ENCODE results near the gene CRY1.
"Not testable (repeated sequence)": the region's sequence is repeated elsewhere in the genome, so short reads cannot be mapped to it uniquely, and the experiment has no call there.

CRY1 gene

GRCh38 chr12:107108995-107109508 lies 15.7 kb upstream of the CRY1 start:
- Histone ChIP-seq H3K36me3 (ENCODE audit: control insufficient read depth, insufficient read depth, low read length) (no peaks in the 10 kb centered on the region), H3K9me3 (ENCODE audit: control insufficient read depth, low read length) (no peaks in the 10 kb centered on the region), H3K4me3 (ENCODE audit: insufficient read depth, low read depth, low read length) (no peak overlapping the region), H3K27ac (ENCODE audit: insufficient read depth, low read depth, low read length, poor library complexity, severe bottlenecking) (no peak overlapping the region), H3K4me1 (ENCODE audit: control insufficient read depth, insufficient read depth, low read length) (no peaks in the 10 kb centered on the region), H3K27me3 (ENCODE audit: control insufficient read depth, insufficient read depth, low read length, poor library complexity, severe bottlenecking) (no peaks in the 10 kb centered on the region)
- 91% methylated on average over 8 of the region's 8 CpGs for WGBS, 2 experiments

GRCh38 chr12:107108366-107108765 lies 15.0 kb upstream of the CRY1 start:
- 94 to 96% methylated on average over 1 of the region's 1 CpG for WGBS, 2 experiments
- H3K36me3 ChIP-seq (ENCODE audit: control insufficient read depth, insufficient read depth, low read length); H3K4me3 ChIP-seq (ENCODE audit: insufficient read depth, low read depth, low read length); H3K27ac ChIP-seq (ENCODE audit: insufficient read depth, low read depth, low read length, poor library complexity, severe bottlenecking); H3K4me1 ChIP-seq (ENCODE audit: control insufficient read depth, insufficient read depth, low read length); H3K9me3 ChIP-seq (ENCODE audit: control insufficient read depth, low read length); H3K27me3 ChIP-seq (ENCODE audit: control insufficient read depth, insufficient read depth, low read length, poor library complexity, severe bottlenecking): not testable (repeated sequence)

DNA sequence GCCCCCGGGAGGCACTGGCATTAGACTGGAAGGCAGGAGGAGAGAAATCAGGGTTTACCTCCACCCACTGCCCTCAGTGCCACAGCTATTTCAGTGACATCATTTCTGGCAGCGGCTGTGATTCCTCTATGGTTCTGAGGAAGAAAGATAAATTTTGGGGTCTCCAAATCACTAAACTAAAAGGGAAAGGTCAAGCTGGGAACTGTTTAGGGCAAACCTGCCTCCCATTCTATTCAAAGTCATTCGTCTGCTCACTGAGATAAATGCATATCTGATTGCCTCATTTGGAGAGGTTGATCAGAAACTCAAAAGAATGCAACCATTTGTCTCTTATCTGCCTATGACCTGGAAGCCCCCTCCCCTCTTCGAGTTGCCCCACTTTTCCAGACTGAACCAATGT lies 14.0 kb upstream of the CRY1 start:
- H3K27me3 ChIP-seq (ENCODE audit: control insufficient read depth, insufficient read depth, low read length, poor library complexity, severe bottlenecking), result no peaks in the 10 kb centered on the region
- H3K36me3 ChIP-seq (ENCODE audit: control insufficient read depth, insufficient read depth, low read length), result no peaks in the 10 kb centered on the region
- H3K9me3 ChIP-seq (ENCODE audit: control insufficient read depth, low read length), result no peaks in the 10 kb centered on the region
- WGBS, 2 experiments, result 83 to 91% methylated on average over 4 of the region's 4 CpGs
- no peak overlapping the region for H3K4me3 ChIP-seq (ENCODE audit: insufficient read depth, low read depth, low read length)
- no peaks in the 10 kb centered on the region for H3K4me1 ChIP-seq (ENCODE audit: control insufficient read depth, insufficient read depth, low read length)
- no peak overlapping the region for H3K27ac ChIP-seq (ENCODE audit: insufficient read depth, low read depth, low read length, poor library complexity, severe bottlenecking)

GRCh38 chr12:107106241-107107025 lies 13.1 kb upstream of the CRY1 start:
- no peaks in the 10 kb centered on the region for H3K4me1 ChIP-seq (ENCODE audit: control insufficient read depth, insufficient read depth, low read length)
- H3K27ac ChIP-seq (ENCODE audit: insufficient read depth, low read depth, low read length, poor library complexity, severe bottlenecking), result no peak overlapping the region
- WGBS, 2 experiments, result 76 to 81% methylated on average over 5 of the region's 5 CpGs
- no peak overlapping the region for H3K4me3 ChIP-seq (ENCODE audit: insufficient read depth, low read depth, low read length)
- H3K27me3 ChIP-seq (ENCODE audit: control insufficient read depth, insufficient read depth, low read length, poor library complexity, severe bottlenecking), result no peaks in the 10 kb centered on the region
- H3K9me3 ChIP-seq (ENCODE audit: control insufficient read depth, low read length), result no peaks in the 10 kb centered on the region
- H3K36me3 ChIP-seq (ENCODE audit: control insufficient read depth, insufficient read depth, low read length), result no peaks in the 10 kb centered on the region

DNA sequence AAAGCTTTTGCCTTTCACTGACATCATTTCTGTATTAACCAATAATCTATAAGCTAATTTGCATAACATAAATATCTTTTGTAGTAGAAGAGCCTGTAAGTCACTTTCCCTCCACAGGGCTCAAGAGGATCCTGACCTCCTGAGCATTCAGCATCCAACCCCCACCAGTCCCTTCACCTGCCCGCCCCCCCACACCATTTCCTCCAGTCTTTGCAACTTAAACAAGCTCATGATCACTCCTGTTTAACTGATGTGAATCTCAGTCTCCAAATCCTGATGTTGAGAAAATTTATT lies 12.0 kb upstream of the CRY1 start:
- Histone ChIP-seq H3K4me3 (ENCODE audit: insufficient read depth, low read depth, low read length) (no peak overlapping the region), H3K27ac (ENCODE audit: insufficient read depth, low read depth, low read length, poor library complexity, severe bottlenecking) (no peak overlapping the region), H3K4me1 (ENCODE audit: control insufficient read depth, insufficient read depth, low read length) (no peaks in the 10 kb centered on the region), H3K27me3 (ENCODE audit: control insufficient read depth, insufficient read depth, low read length, poor library complexity, severe bottlenecking) (no peaks in the 10 kb centered on the region), H3K36me3 (ENCODE audit: control insufficient read depth, insufficient read depth, low read length) (no peaks in the 10 kb centered on the region), H3K9me3 (ENCODE audit: control insufficient read depth, low read length) (no peaks in the 10 kb centered on the region)
- WGBS, 2 experiments, result 58 to 76% methylated on average over 1 of the region's 1 CpG

GRCh38 chr12:107103516-107103915 lies 10.2 kb upstream of the CRY1 start:
- Histone ChIP-seq H3K9me3 (ENCODE audit: control insufficient read depth, low read length) (no peaks in the 10 kb centered on the region), H3K27ac (ENCODE audit: insufficient read depth, low read depth, low read length, poor library complexity, severe bottlenecking) (no peak overlapping the region), H3K4me1 (ENCODE audit: control insufficient read depth, insufficient read depth, low read length) (no peaks in the 10 kb centered on the region), H3K36me3 (ENCODE audit: control insufficient read depth, insufficient read depth, low read length) (no peaks in the 10 kb centered on the region), H3K4me3 (ENCODE audit: insufficient read depth, low read depth, low read length) (no peak overlapping the region), H3K27me3 (ENCODE audit: control insufficient read depth, insufficient read depth, low read length, poor library complexity, severe bottlenecking) (no peaks in the 10 kb centered on the region)

GRCh38 chr12:107103097-107103496 lies 9.7 kb upstream of the CRY1 start:
- no peaks in the 10 kb centered on the region for H3K36me3 ChIP-seq (ENCODE audit: control insufficient read depth, insufficient read depth, low read length)
- no peaks in the 10 kb centered on the region for H3K27me3 ChIP-seq (ENCODE audit: control insufficient read depth, insufficient read depth, low read length, poor library complexity, severe bottlenecking)
- H3K27ac ChIP-seq (ENCODE audit: insufficient read depth, low read depth, low read length, poor library complexity, severe bottlenecking), result no peak overlapping the region
- H3K9me3 ChIP-seq (ENCODE audit: control insufficient read depth, low read length), result no peaks in the 10 kb centered on the region
- H3K4me1 ChIP-seq (ENCODE audit: control insufficient read depth, insufficient read depth, low read length), result no peaks in the 10 kb centered on the region
- 94% methylated on average over 3 of the region's 3 CpGs for WGBS, 2 experiments
- no peak overlapping the region for H3K4me3 ChIP-seq (ENCODE audit: insufficient read depth, low read depth, low read length)

DNA sequence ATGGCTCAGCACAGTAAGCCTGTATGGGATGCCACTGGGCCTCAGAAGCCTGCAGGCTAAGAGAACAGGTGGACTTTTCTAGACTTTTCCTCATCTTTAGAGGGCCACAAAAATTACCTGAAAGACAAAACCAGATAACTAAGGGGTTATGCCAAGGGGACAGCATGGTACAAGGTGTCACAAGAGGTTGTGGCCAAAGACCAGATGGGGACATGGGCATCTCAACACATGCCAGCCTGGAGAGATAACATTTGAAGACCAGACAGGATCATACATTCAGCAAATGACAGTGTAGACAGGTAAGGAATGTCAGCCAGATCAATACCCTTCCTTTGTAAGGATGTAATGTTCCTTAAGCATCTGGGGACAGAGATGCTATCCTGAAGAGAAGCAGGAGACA lies 8.9 kb upstream of the CRY1 start:
- Histone ChIP-seq H3K4me1 (ENCODE audit: control insufficient read depth, insufficient read depth, low read length) (no peaks in the 10 kb centered on the region), H3K36me3 (ENCODE audit: control insufficient read depth, insufficient read depth, low read length) (no peaks in the 10 kb centered on the region), H3K4me3 (ENCODE audit: insufficient read depth, low read depth, low read length) (no peak overlapping the region), H3K27ac (ENCODE audit: insufficient read depth, low read depth, low read length, poor library complexity, severe bottlenecking) (no peak overlapping the region), H3K9me3 (ENCODE audit: control insufficient read depth, low read length) (no peaks in the 10 kb centered on the region), H3K27me3 (ENCODE audit: control insufficient read depth, insufficient read depth, low read length, poor library complexity, severe bottlenecking) (no peaks in the 10 kb centered on the region)

- WGBS, 2 experiments, result no CpG with 5 or more reads among the region's 1 CpG
- Histone ChIP-seq H3K4me3 (ENCODE audit: insufficient read depth, low read depth, low read length) (no peak overlapping the region), H3K36me3 (ENCODE audit: control insufficient read depth, insufficient read depth, low read length) (no peaks in the 10 kb centered on the region), H3K27ac (ENCODE audit: insufficient read depth, low read depth, low read length, poor library complexity, severe bottlenecking) (no peak overlapping the region), H3K9me3 (ENCODE audit: control insufficient read depth, low read length) (no peaks in the 10 kb centered on the region), H3K4me1 (ENCODE audit: control insufficient read depth, insufficient read depth, low read length) (no peaks in the 10 kb centered on the region), H3K27me3 (ENCODE audit: control insufficient read depth, insufficient read depth, low read length, poor library complexity, severe bottlenecking) (no peaks in the 10 kb centered on the region)
These were observed 8.3 kb upstream of the CRY1 start for GRCh38 chr12:107101651-107102050.

DNA sequence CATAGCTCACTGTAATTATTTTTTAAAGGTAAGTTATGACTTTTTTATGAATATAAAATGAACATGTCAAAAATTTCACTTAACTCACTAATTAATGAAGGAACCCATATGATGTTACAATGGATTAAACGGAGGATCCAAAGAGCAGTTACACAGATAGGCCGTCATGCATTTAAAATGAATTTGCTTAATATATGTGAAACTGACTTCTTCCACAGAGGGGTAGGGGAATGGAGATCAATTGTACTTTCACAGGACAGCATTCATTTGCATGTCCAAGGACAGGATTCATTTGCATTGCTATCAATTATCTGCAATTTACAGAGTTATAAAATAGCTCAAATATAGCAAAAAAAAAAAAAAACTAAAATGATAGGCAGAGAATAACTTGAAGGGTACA lies 6.6 kb upstream of the CRY1 start:
- H3K4me3 ChIP-seq (ENCODE audit: insufficient read depth, low read depth, low read length), result no peak overlapping the region
- H3K27ac ChIP-seq (ENCODE audit: insufficient read depth, low read depth, low read length, poor library complexity, severe bottlenecking), result no peak overlapping the region
- no peaks in the 10 kb centered on the region for H3K36me3 ChIP-seq (ENCODE audit: control insufficient read depth, insufficient read depth, low read length)
- 85 to 91% methylated on average over 2 of the region's 2 CpGs for WGBS, 2 experiments
- H3K9me3 ChIP-seq (ENCODE audit: control insufficient read depth, low read length), result no peaks in the 10 kb centered on the region
- H3K27me3 ChIP-seq (ENCODE audit: control insufficient read depth, insufficient read depth, low read length, poor library complexity, severe bottlenecking), result no peaks in the 10 kb centered on the region
- H3K4me1 ChIP-seq (ENCODE audit: control insufficient read depth, insufficient read depth, low read length), result no peaks in the 10 kb centered on the region

DNA sequence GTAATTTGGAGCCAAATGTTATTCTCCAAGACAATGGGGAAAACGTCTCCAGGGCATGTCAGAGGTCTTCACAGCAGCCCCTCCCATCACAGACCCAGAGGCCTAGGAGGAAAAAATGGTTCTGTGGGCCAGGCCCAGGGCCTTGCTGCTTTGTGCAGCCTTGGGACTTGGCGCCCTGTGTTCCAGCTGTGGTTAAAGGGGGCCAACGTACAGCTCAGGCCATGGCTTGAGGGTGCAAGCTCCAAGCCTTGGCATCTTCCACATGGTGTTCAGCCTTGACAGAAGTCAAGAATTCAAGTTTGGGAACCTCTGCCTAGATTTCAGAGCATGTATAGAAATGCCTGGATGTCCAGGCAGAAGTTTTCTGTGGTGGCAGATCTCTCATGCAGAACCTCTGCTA lies 3.2 kb upstream of the CRY1 start:
- Histone ChIP-seq H3K36me3 (ENCODE audit: control insufficient read depth, insufficient read depth, low read length) (no peaks in the 10 kb centered on the region), H3K9me3 (ENCODE audit: control insufficient read depth, low read length) (no peaks in the 10 kb centered on the region), H3K4me3 (ENCODE audit: insufficient read depth, low read depth, low read length) (no peak overlapping the region), H3K27me3 (ENCODE audit: control insufficient read depth, insufficient read depth, low read length, poor library complexity, severe bottlenecking) (no peaks in the 10 kb centered on the region), H3K4me1 (ENCODE audit: control insufficient read depth, insufficient read depth, low read length) (peaks cover 6% of the 10 kb centered on the region), H3K27ac (ENCODE audit: insufficient read depth, low read depth, low read length, poor library complexity, severe bottlenecking) (no peak overlapping the region)
- WGBS, 2 experiments, result 82 to 86% methylated on average over 3 of the region's 3 CpGs

Measured in ectodermal cell (in vitro differentiated cells).